ENCODE data around the gene SCUBE3.

The SCUBE3 gene

DNA sequence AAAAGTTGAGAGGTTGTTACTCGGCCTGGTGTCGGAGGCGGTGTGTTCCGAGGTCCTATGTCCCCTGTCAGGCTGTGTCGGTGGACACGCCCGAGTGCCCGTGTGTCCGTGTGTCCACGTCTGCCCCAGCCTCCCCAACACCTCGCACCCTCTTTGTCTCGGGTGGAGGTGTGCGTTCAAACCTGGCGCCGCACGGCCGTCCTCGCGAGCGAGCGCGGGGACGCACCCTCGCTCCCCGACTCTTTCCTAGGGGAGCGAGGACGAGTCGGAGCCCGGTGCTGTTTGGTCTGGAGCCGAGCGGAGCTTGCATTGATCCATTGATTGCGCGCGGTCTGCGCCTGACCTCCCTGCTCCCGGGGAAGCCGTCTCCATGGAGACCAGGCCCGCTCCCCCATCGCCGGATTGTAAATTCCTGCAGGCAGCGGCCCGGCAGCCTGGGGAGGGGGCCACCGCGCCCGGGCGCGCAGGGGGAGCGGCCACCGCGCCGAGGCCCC, 411 bp upstream of the SCUBE3 start:
- H3K4me1 ChIP-seq (ENCODE audit: control insufficient read depth in 1 of 2, insufficient read depth in 2 of 2, low read length in 2 of 2) = peaks cover 0 to 27% of the 10 kb centered on the region in 2 donors
- no peaks in the 10 kb centered on the region for H3K36me3 ChIP-seq (ENCODE audit: control insufficient read depth in 1 of 2, insufficient read depth in 2 of 2, low read length in 2 of 2)
- peak overlapping the region; percentile 53 to 68 for H3K4me3 ChIP-seq (ENCODE audit: low read depth in 1 of 2, low read length in 2 of 2)
- H3K9me3 ChIP-seq (ENCODE audit: control insufficient read depth in 1 of 2, low read length in 2 of 2) = no peaks in the 10 kb centered on the region
- H3K27ac ChIP-seq (ENCODE audit: low read length) = no peak overlapping the region
- peaks cover 41% of the 10 kb centered on the region for H3K27me3 ChIP-seq (ENCODE audit: low read depth, low read length)

DNA sequence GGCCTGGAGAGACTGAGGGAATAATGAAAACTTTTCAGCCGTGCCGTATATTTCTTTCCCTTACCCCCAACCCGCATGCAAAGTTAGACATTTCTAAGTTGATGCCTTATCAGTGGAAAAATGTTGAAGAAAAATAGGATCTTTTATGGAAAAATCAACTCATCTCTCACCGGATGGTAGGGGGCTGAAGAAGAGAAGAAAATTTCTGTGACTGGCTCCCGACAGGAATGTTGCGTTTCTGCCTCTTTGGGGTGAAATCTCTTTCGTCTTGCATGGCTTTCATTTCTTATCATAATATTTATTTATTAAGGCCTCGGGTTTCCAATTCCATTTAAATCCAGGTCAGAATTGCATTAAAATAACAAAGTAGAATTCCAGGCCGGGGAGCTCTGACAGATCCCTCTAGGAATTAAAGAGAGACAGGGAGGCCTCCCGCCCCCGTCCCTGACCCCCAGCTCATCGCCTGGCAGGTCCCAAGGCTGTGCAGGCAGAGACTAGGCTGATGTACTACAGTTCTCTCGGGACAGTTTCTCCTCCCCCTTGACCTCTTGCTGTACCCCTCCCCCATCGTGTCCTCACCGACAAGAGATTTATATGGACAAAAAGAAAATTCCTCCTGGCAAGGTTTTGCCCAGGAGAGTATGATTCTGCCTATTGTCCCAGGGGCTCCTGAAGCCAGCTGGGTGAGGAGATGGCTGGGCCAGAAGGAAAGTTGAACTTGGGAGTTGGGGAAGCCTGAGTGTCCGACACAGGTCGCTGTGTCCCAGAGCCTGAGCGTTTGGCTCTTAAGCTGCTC, 1.3 kb downstream of the SCUBE3 start:
- H3K4me1 ChIP-seq (ENCODE audit: control insufficient read depth in 1 of 2, insufficient read depth in 2 of 2, low read length in 2 of 2) = peaks cover 0 to 27% of the 10 kb centered on the region in 2 donors
- peak overlapping the region in 1 of 2 donors; percentile 68 for H3K4me3 ChIP-seq (ENCODE audit: low read depth in 1 of 2, low read length in 2 of 2)
- no peaks in the 10 kb centered on the region for H3K9me3 ChIP-seq (ENCODE audit: control insufficient read depth in 1 of 2, low read length in 2 of 2)
- H3K27ac ChIP-seq (ENCODE audit: low read length) = no peak overlapping the region
- H3K36me3 ChIP-seq (ENCODE audit: control insufficient read depth in 1 of 2, insufficient read depth in 2 of 2, low read length in 2 of 2) = no peaks in the 10 kb centered on the region
- peaks cover 35% of the 10 kb centered on the region for H3K27me3 ChIP-seq (ENCODE audit: low read depth, low read length)

DNA sequence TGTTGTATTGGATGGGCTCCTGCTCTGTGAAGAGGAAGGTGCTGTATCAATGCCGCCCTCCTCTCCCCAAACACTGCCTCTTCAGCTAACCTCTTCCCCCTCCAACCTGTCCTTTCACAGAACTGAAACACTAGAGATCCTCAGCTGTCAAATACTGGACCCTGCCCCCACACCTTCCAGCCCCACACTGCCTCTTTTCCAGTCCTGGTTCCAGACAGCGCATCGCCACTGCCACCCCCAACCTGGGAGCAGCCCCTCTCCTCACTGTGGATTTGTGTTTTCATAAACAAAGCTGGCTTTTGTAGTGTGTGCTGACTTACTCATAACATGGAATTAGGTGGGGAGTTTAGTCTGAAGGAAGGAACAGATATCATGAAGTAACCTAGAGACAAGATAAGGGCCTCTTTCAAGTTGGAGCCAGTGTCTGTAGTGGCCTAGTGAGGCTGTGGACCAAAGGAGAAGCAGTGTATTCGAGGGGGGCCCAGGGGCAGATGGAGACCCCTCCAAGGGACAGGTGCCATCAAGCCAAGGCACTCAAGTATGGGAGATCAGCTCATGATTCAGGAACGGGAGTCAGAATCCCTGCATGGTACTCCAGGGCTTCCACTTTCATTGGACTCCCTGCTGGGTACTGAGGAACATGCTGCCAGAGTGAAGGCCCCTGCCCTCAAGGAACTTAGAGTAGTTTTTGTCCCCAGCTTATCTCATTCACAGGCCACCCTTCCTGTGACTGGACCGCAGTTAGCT, 2.1 kb downstream of the SCUBE3 start:
- Histone ChIP-seq H3K4me3 (ENCODE audit: low read depth in 1 of 2, low read length in 2 of 2) (no peak overlapping the region), H3K27ac (ENCODE audit: low read length) (no peak overlapping the region), H3K9me3 (ENCODE audit: control insufficient read depth in 1 of 2, low read length in 2 of 2) (no peaks in the 10 kb centered on the region), H3K36me3 (ENCODE audit: control insufficient read depth in 1 of 2, insufficient read depth in 2 of 2, low read length in 2 of 2) (no peaks in the 10 kb centered on the region), H3K4me1 (ENCODE audit: control insufficient read depth in 1 of 2, insufficient read depth in 2 of 2, low read length in 2 of 2) (peaks cover 0 to 27% of the 10 kb centered on the region in 2 donors), H3K27me3 (ENCODE audit: low read depth, low read length) (peaks cover 35% of the 10 kb centered on the region)

DNA sequence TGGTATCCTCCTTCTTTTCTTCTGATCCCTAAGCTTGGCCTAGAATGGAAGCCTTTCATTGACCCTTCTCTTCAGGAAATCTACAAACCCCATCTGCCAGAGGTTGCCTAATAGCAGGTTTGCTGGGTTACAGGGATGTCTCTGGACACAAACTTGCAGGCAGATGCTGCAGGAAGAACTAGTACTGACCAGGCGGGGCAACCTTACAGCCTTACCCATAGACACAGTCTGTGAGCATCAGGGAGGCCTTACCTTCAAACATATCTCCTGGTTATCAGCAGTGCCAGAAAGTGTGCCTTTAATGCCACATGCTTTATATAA, 2.6 kb downstream of the SCUBE3 start:
- peaks cover 0 to 27% of the 10 kb centered on the region in 2 donors for H3K4me1 ChIP-seq (ENCODE audit: control insufficient read depth in 1 of 2, insufficient read depth in 2 of 2, low read length in 2 of 2)
- no peaks in the 10 kb centered on the region for H3K9me3 ChIP-seq (ENCODE audit: control insufficient read depth in 1 of 2, low read length in 2 of 2)
- H3K36me3 ChIP-seq (ENCODE audit: control insufficient read depth in 1 of 2, insufficient read depth in 2 of 2, low read length in 2 of 2) = no peaks in the 10 kb centered on the region
- H3K27me3 ChIP-seq (ENCODE audit: low read depth, low read length) = peaks cover 35% of the 10 kb centered on the region
- no peak overlapping the region for H3K27ac ChIP-seq (ENCODE audit: low read length)
- H3K4me3 ChIP-seq (ENCODE audit: low read depth in 1 of 2, low read length in 2 of 2) = no peak overlapping the region

DNA sequence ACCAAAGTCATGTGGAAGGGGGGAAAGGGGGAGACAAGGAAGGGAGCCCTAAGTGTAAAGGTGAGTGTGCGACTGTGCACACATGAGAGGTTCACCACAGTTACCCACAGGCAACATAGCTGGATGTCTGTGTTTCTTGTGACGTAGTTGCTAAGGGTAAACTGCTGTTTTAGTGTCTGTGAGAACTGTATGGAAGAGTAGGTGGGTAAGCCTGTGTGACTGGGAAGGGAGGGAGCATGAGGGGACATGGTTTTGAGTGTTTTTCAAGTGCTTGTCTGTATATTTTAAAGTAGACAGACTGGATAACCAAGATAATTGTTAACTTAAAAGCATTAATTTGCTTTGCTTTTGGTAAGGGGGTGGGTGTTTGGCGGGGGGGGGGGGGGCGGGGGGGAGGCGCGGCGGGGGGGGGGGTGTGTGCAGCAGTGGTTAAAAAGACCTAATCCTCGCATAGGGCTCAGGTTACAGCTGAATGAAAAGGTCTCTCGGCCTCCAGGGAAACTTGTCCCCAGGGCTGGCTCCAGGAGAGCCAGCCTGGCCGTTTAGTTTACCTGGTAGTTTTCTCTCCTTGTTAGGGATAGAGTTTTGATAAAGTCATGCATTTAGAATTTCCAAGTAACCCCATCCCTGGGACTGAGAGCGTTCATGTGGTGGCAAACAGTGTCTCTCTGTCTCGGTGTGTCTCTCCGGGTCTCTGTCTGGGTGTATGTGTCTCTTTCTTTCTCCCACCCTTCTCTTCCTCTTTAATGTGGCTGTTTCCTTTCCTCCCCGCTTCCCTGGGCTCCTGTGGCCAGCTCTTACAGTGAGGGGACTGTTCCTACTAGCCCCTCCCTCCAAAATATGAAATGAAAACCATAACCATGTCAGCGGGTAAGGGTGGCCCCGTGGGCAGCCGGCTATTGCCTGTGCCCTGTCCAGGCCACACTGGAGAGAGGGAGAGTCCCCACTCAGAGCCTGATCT, 3.4 kb downstream of the SCUBE3 start:
- Histone ChIP-seq H3K4me3 (ENCODE audit: low read depth in 1 of 2, low read length in 2 of 2) (no peak overlapping the region), H3K36me3 (ENCODE audit: control insufficient read depth in 1 of 2, insufficient read depth in 2 of 2, low read length in 2 of 2) (no peaks in the 10 kb centered on the region), H3K9me3 (ENCODE audit: control insufficient read depth in 1 of 2, low read length in 2 of 2) (no peaks in the 10 kb centered on the region), H3K27me3 (ENCODE audit: low read depth, low read length) (peaks cover 33% of the 10 kb centered on the region), H3K27ac (ENCODE audit: low read length) (no peak overlapping the region), H3K4me1 (ENCODE audit: control insufficient read depth in 1 of 2, insufficient read depth in 2 of 2, low read length in 2 of 2) (peaks cover 0 to 27% of the 10 kb centered on the region in 2 donors)

DNA sequence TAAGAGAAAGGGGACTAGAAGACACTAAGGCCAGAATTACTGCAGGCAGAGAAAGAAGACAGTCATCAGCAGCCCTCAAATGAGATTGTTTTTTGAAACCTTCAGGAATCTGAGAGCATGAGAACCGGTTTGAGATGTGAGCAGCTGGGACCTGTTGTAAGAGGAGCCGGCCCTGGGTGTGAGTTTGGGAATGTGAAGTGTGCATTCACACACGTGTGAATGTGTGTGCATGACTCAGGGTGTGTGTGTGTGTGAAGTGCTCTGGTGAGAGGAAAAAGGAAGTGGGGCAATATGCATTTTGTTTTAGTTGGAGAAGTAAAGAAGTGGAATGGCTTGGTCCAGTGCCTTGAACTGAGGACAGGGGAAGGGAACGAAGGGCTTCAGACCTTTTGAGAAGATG, 4.3 kb downstream of the SCUBE3 start:
- H3K4me1 ChIP-seq (ENCODE audit: control insufficient read depth in 1 of 2, insufficient read depth in 2 of 2, low read length in 2 of 2) = peaks cover 0 to 24% of the 10 kb centered on the region in 2 donors
- H3K4me3 ChIP-seq (ENCODE audit: low read depth in 1 of 2, low read length in 2 of 2) = no peak overlapping the region
- H3K9me3 ChIP-seq (ENCODE audit: control insufficient read depth in 1 of 2, low read length in 2 of 2) = no peaks in the 10 kb centered on the region
- peaks cover 24% of the 10 kb centered on the region for H3K27me3 ChIP-seq (ENCODE audit: low read depth, low read length)
- no peaks in the 10 kb centered on the region for H3K36me3 ChIP-seq (ENCODE audit: control insufficient read depth in 1 of 2, insufficient read depth in 2 of 2, low read length in 2 of 2)
- H3K27ac ChIP-seq (ENCODE audit: low read length) = no peak overlapping the region

DNA sequence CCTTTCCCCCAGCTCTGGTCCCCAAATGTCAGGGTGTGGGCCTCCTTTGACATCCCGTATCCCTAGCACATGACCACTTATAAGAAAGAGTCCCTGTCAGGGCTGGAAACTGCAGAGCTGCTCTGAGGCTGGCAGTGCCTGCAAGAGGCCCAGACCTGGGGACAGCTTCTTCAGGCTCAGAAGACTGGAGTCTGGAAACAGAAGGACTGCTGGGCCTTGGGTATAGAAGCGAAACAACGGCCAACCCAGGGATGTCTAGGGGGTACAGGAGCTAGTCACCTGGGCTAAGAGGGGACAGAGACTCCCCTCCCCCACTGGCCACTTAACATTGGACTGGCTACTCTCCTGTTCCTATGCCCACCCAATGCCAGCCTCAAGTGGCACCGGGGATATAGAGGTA, 4.7 kb downstream of the SCUBE3 start:
- Histone ChIP-seq H3K36me3 (ENCODE audit: control insufficient read depth in 1 of 2, insufficient read depth in 2 of 2, low read length in 2 of 2) (no peaks in the 10 kb centered on the region), H3K27ac (ENCODE audit: low read length) (no peak overlapping the region), H3K4me1 (ENCODE audit: control insufficient read depth in 1 of 2, insufficient read depth in 2 of 2, low read length in 2 of 2) (peaks cover 0 to 20% of the 10 kb centered on the region in 2 donors), H3K27me3 (ENCODE audit: low read depth, low read length) (peaks cover 20% of the 10 kb centered on the region), H3K9me3 (ENCODE audit: control insufficient read depth in 1 of 2, low read length in 2 of 2) (no peaks in the 10 kb centered on the region), H3K4me3 (ENCODE audit: low read depth in 1 of 2, low read length in 2 of 2) (no peak overlapping the region)

DNA sequence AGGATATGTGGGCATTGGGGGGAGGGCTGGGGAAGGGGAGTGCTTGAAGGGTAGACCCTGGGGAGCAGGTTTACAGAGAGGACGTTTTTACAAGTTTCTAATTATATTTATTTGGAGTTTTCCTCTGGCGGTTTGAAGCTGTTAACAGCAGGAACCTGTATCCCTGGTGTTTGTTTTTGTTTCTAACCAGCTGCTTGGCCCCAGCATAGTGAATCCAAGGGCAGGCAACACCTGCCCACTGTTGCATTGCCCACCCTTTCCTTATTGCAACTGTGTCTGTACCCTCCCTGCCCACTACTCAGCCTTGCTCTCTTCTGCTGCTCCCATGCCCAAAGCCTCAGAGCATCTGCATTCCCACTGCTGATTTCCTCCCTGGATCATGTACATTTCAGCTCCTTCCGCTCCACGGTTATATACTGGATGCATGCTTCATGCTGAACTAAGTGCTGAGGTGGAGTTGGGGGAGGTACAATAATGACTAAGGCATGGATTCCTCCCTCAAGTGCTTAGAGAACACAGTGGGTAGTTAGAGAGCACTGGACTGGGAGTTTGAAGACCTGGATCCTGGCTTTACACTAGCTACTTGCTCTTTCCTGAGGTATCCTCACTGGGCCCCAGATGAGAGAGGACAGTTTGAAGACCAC, 6.0 kb downstream of the SCUBE3 start:
- Histone ChIP-seq H3K4me1 (ENCODE audit: control insufficient read depth in 1 of 2, insufficient read depth in 2 of 2, low read length in 2 of 2) (peaks cover 0 to 9% of the 10 kb centered on the region in 2 donors), H3K9me3 (ENCODE audit: control insufficient read depth in 1 of 2, low read length in 2 of 2) (no peaks in the 10 kb centered on the region), H3K36me3 (ENCODE audit: control insufficient read depth in 1 of 2, insufficient read depth in 2 of 2, low read length in 2 of 2) (no peaks in the 10 kb centered on the region), H3K4me3 (ENCODE audit: low read depth in 1 of 2, low read length in 2 of 2) (no peak overlapping the region), H3K27me3 (ENCODE audit: low read depth, low read length) (peaks cover 18% of the 10 kb centered on the region), H3K27ac (ENCODE audit: low read length) (no peak overlapping the region)

DNA sequence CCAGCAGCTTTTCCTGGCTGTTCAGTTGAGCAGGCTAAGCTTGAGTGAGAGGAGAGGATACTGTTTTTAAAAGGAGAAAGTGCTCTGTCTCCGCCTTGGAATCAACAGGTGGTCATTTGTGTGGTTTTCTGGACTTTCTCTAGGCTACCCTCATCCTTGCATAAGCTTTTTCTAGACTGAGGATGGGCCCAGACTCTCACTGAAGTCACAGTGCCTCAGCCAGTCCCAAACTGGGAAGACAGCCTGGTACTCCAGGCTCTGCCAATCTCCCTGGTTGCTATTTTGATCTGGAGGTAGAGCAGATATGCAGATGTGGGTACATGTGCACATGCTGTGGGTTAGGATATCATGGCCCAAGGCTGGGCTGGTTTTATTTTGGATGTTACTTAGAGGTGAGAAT, 7.0 kb downstream of the SCUBE3 start:
- H3K36me3 ChIP-seq (ENCODE audit: control insufficient read depth in 1 of 2, insufficient read depth in 2 of 2, low read length in 2 of 2) = no peaks in the 10 kb centered on the region
- no peaks in the 10 kb centered on the region for H3K9me3 ChIP-seq (ENCODE audit: control insufficient read depth in 1 of 2, low read length in 2 of 2)
- no peak overlapping the region for H3K27ac ChIP-seq (ENCODE audit: low read length)
- H3K27me3 ChIP-seq (ENCODE audit: low read depth, low read length) = peaks cover 10% of the 10 kb centered on the region
- H3K4me3 ChIP-seq (ENCODE audit: low read depth in 1 of 2, low read length in 2 of 2) = no peak overlapping the region
- H3K4me1 ChIP-seq (ENCODE audit: control insufficient read depth in 1 of 2, insufficient read depth in 2 of 2, low read length in 2 of 2) = peaks cover 0 to 8% of the 10 kb centered on the region in 2 donors

DNA sequence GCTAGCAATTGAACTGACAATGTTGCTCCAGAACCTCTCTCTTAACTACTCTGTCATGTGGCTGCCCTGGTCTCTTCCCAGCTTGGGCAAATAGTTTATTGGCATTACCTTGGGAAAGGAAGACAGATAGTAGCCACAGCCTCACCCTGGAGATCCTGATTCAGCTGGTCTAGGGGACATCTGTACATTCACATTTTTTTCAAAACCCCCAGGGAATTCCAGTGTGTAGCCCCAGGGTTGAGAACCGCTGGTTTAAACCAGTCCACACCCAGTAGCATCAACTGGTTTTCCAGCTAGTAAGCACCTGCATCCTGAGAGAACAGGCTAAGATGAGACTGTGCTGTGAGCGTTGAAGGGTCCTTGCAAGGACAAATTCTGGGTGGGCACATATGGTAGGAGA, 9.6 kb downstream of the SCUBE3 start:
- Histone ChIP-seq H3K36me3 (ENCODE audit: control insufficient read depth in 1 of 2, insufficient read depth in 2 of 2, low read length in 2 of 2) (no peaks in the 10 kb centered on the region), H3K27ac (ENCODE audit: low read length) (no peak overlapping the region), H3K27me3 (ENCODE audit: low read depth, low read length) (no peaks in the 10 kb centered on the region), H3K4me1 (ENCODE audit: control insufficient read depth in 1 of 2, insufficient read depth in 2 of 2, low read length in 2 of 2) (no peaks in the 10 kb centered on the region), H3K9me3 (ENCODE audit: control insufficient read depth in 1 of 2, low read length in 2 of 2) (no peaks in the 10 kb centered on the region), H3K4me3 (ENCODE audit: low read depth in 1 of 2, low read length in 2 of 2) (no peak overlapping the region)

Data from muscle layer of duodenum (tissue), 2 donors.